ENCODE results near the gene CCDC88C.

- no peak for TF ChIP-seq CTCF (IDR thresholded peaks at IDR 0.05; ENCODE audit: insufficient read depth, low read depth, low read length)
- TF ChIP-seq EZH2 (IDR thresholded peaks at IDR 0.05; ENCODE audit: insufficient read depth, low read length) = no peak
Observed at GRCh38 chr14:91354979-91355685, 62.5 kb downstream of the CCDC88C start.
